HFF-Myc (cell line): ENCODE data around the gene KCNE2.

Source experiments
- DNase-seq: peaks from one replicate; pipeline ENCODE4 v3.0.0-alpha.2; 2011; ENCODE audit warnings: low read depth; ENCODE audit errors: extremely low read depth
- H3K4me3 ChIP-seq: replicated peaks from 2 replicates; pipeline ENCODE4 v1.5.1; 2011; ENCODE audit warnings: low read depth, mild to moderate bottlenecking, control low read depth, low read length
- CTCF ChIP-seq: IDR thresholded peaks from 2 replicates; pipeline ENCODE4 v1.5.1; 2012; ENCODE audit warnings: mild to moderate bottlenecking, low read depth, low read length, control low read depth; ENCODE audit errors: missing control alignments

The KCNE2 gene

DNA sequence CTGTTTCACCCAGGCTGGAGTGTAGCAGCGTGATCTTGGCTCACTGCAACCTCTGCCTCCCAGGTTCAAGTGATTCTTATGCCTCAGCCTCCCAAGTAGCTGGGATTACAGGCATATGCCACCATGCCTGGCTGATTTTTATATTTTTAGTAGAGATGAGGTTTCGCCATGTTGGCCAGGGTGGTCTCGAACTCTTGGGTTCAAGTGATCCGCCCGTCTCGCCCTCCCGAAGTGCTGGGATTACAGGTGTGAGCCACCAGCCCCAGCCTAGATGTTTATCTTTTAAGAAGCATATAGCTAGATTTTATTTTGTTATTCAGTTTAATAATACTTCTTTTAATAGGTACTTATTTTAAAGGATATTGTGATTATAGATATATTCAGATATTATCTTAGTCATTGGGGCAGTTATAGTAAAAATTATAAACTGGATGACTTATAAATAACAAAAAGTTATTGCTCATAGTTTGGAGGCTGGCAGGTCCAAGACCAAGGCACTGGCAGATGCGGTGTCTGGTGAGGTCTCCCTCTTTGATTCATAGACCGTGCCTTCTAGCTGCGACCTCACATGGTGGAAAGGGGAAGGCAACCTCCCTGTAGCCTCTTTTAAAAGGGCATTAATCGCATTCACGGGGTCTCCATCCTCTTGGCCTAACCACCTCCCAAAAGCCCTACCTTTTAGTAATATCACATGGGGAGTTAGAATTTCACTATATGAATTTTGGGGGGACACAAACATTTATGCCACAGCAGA lies 3.1 kb upstream of the KCNE2 start:
- no peak for TF ChIP-seq CTCF
- H3K4me3 ChIP-seq = no peak overlapping the region
- DNase-seq = no peak

DNA sequence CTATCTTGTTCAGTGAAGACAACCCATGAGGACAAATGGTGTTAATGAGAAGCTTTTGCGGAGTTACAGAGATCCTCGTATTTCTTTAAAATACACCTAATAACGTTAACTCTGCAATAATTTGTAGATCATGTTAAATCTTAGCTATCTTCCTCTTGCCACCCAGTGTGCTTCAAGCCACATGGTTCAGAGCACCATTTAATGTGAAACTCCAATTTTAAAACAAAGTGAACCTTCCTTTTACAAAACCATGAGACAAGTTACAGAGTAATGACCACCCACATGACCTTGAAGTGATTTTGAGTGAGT lies 1.7 kb upstream of the KCNE2 start:
- TF ChIP-seq CTCF = no peak
- no peak overlapping the region for H3K4me3 ChIP-seq
- no peak for DNase-seq

- TF ChIP-seq CTCF = no peak
- no peak for DNase-seq
- H3K4me3 ChIP-seq = no peak overlapping the region
Measured at GRCh38 chr21:34362670-34363069, 1.1 kb upstream of the KCNE2 start.

DNA sequence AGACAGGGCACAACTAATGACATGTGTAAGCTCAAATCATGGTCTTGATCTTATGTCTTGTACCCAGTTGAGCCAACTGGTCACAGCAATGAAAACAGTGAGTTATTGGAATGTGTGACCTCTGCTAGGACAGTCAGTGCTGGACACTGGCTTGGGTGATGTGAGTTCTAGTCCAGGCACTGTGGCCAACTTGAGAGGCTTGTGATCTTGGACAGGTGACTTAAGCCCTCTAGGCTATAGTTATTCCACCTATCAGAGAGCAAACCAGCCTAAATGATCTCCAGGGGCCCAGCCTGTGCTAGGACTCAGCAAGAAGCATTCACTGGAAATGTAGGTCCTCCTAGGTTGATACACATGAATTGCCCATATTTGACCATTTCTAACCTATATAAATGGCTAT lies 1.1 kb downstream of the KCNE2 start:
- TF ChIP-seq CTCF = no peak
- DNase-seq = no peak
- H3K4me3 ChIP-seq = no peak overlapping the region

DNA sequence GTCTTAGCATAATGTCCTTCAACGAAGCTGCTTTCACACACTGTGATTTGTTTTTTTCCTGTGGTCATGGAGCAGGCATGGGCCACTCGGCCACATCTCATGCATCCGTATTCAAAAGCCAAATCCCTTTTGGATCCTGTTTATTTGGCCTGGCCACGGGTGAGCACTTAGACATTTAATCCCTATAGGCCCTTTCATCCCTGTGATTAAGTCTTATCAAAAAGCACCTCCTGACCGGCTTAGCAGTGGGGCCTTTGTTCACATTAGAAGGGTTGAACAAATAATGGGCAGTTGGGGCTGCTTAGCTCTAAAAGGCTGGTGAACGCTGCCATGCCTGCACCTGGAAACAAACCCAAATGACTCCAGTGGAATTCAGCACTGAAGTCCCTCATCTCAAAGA lies 2.0 kb downstream of the KCNE2 start:
- no peak for DNase-seq
- H3K4me3 ChIP-seq = no peak overlapping the region
- TF ChIP-seq CTCF = no peak

- TF ChIP-seq CTCF = peak; percentile 78
- DNase-seq = peak; percentile 59
- H3K4me3 ChIP-seq = no peak overlapping the region
Measured at GRCh38 chr21:34367320-34367935, 3.6 kb downstream of the KCNE2 start.

GRCh38 chr21:34369741-34370140 lies 5.9 kb downstream of the KCNE2 start:
- no peak for TF ChIP-seq CTCF
- DNase-seq = no peak
- H3K4me3 ChIP-seq = no peak overlapping the region
